Breast epithelium (tissue), 3 donors: ENCODE measurements around the gene PAK5.

ENCODE experiments used
- CTCF ChIP-seq, 3 donors: fragments of 450-650 bp; IDR thresholded peaks; one replicate each; pipeline ENCODE4 v1.5.1; 2016 to 2017; ENCODE audit warnings: antibody characterized with exemption in 3 of 3, mild to moderate bottlenecking in 3 of 3, moderate library complexity in 3 of 3
- POLR2A ChIP-seq: fragments of 450-650 bp; IDR thresholded peaks from one replicate; pipeline ENCODE4 v1.6.1; 2016; ENCODE audit warnings: antibody characterized with exemption, mild to moderate bottlenecking, moderate library complexity
- POLR2AphosphoS5 ChIP-seq, 3 donors: sonication (generic); formaldehyde crosslinking; IDR thresholded peaks; one replicate each; pipeline ENCODE4 v1.6.1; 2017; ENCODE audit warnings: antibody characterized with exemption in 3 of 3

- no peak for TF ChIP-seq CTCF (IDR thresholded peaks at IDR 0.05)
- no peak for TF ChIP-seq POLR2A
- no peak for TF ChIP-seq POLR2AphosphoS5 (IDR thresholded peaks at IDR 0.05)
Measured at GRCh38 chr20:9742821-9743220, 96.1 kb downstream of the PAK5 start.
